OCI-LY1 (cell line): ENCODE measurements around the gene USH2A.

Source experiments
- H2AFZ ChIP-seq: fragments of 200-600 bp; sonication (generic), shearing (Covaris generic); 2 replicates; pipeline ENCODE4 v1.6.0; 2014; ENCODE audit warnings: antibody characterized with exemption, mild to moderate bottlenecking, low read length
- H3F3A ChIP-seq: fragments of 200-600 bp; sonication (generic), shearing (Covaris generic); 2 replicates; pipeline ENCODE4 v1.6.0; 2014; ENCODE audit warnings: mild to moderate bottlenecking, antibody characterized with exemption, low read length, moderate library complexity; ENCODE audit not compliant: insufficient read depth
- H3K27ac ChIP-seq: fragments of 200-600 bp; sonication (generic); 2 replicates; pipeline ENCODE4 v1.5.1; 2014; ENCODE audit warnings: low read length, mixed run types, mild to moderate bottlenecking, low read depth; ENCODE audit not compliant: poor library complexity, severe bottlenecking
- H3K27me3 ChIP-seq: fragments of 200-600 bp; sonication (generic); 2 replicates; pipeline ENCODE4 v1.6.0; 2014; ENCODE audit warnings: antibody characterized with exemption, mild to moderate bottlenecking, low read length, moderate library complexity; ENCODE audit not compliant: insufficient read depth
- H3K36me3 ChIP-seq: fragments of 200-600 bp; sonication (generic); 2 replicates; pipeline ENCODE4 v1.6.1; 2014; ENCODE audit warnings: mild to moderate bottlenecking, antibody characterized with exemption, low read length, moderate library complexity, mixed read lengths; ENCODE audit not compliant: insufficient read depth
- H3K4me1 ChIP-seq: fragments of 200-600 bp; sonication (generic); 2 replicates; pipeline ENCODE4 v1.5.1; 2014; ENCODE audit warnings: mild to moderate bottlenecking, low read length, moderate library complexity; ENCODE audit not compliant: insufficient read depth, severe bottlenecking
- H3K4me2 ChIP-seq: fragments of 200-600 bp; sonication (generic), shearing (Covaris generic); 2 replicates; pipeline ENCODE4 v1.6.1; 2014; ENCODE audit warnings: low read length
- H3K4me3 ChIP-seq: fragments of 200-600 bp; sonication (generic); 2 replicates; pipeline ENCODE4 v1.5.1; 2014; ENCODE audit warnings: low read length, low read depth, mild to moderate bottlenecking, mixed read lengths; ENCODE audit not compliant: poor library complexity, severe bottlenecking
- H3K79me2 ChIP-seq: fragments of 200-600 bp; shearing (Covaris generic); 2 replicates; pipeline ENCODE4 v1.6.1; 2016; ENCODE audit warnings: mixed run types, low read length, mixed read lengths; ENCODE audit not compliant: insufficient read depth
- H3K9ac ChIP-seq: fragments of 200-600 bp; sonication (generic), shearing (Covaris generic); 2 replicates; pipeline ENCODE4 v1.6.1; 2014; ENCODE audit warnings: mild to moderate bottlenecking, low read length, mixed read lengths
- H3K9me2 ChIP-seq: fragments of 200-600 bp; sonication (generic), shearing (Covaris generic); 2 replicates; pipeline ENCODE4 v1.6.1; 2014; ENCODE audit warnings: low read depth, mild to moderate bottlenecking, low read length, mixed read lengths
- H3K9me3 ChIP-seq: fragments of 200-600 bp; shearing (Covaris generic); 2 replicates; pipeline ENCODE4 v1.6.1; 2014; ENCODE audit warnings: low read length, mixed read lengths
- H4K20me1 ChIP-seq: fragments of 200-600 bp; sonication (generic), shearing (Covaris generic); 2 replicates; pipeline ENCODE4 v1.6.0; 2016; ENCODE audit warnings: mild to moderate bottlenecking, low read length; ENCODE audit not compliant: insufficient read depth
- EZH2 ChIP-seq: fragments of 200-600 bp; sonication (generic), shearing (Covaris generic); IDR thresholded peaks from 2 replicates; pipeline ENCODE4 v1.8.0; 2017; ENCODE audit warnings: borderline replicate concordance, mixed run types, mild to moderate bottlenecking, antibody characterized with exemption, low read length, moderate library complexity, mixed read lengths
- TF ChIP-seq, protein P1 (sequence below): fragments of 200-600 bp; sonication (generic), shearing (Covaris generic); IDR thresholded peaks from 2 replicates; pipeline ENCODE4 v1.5.1; 2017; ENCODE audit warnings: mild to moderate bottlenecking, antibody characterized with exemption, low read length, moderate library complexity, mixed read lengths

The USH2A gene

DNA sequence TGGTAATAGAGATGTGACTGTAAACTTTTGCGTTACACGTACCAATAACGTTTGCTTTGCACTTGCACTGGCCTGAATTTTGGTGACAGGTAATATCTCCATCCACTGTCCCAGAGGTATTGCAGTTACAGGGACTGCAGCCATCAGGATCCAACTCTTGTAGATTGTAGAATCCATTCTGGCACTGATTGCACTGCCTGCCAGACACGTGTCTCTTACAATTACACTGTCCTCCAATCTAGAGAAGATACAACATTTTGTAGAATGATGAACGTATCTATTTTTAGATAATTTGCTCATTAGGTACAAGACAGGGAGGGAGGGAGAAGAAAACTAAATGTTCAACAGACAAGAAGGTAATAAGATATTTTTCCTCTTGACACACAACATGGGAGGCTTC, 172.4 kb downstream of the USH2A start:
- Histone ChIP-seq H4K20me1 (no peaks in the 10 kb centered on the region), H3K4me2 (no peak overlapping the region), H3F3A (no peaks in the 10 kb centered on the region), H3K27ac (no peak overlapping the region), H2AFZ (no peak overlapping the region), H3K9me2 (no peaks in the 10 kb centered on the region), H3K9ac (no peak overlapping the region), H3K4me1 (no peaks in the 10 kb centered on the region), H3K36me3 (no peaks in the 10 kb centered on the region), H3K9me3 (no peaks in the 10 kb centered on the region), H3K27me3 (no peaks in the 10 kb centered on the region), H3K79me2 (no peaks in the 10 kb centered on the region), H3K4me3 (no peak overlapping the region)
- TF ChIP-seq EZH2, result no peak
- TF ChIP-seq, protein P1, sequence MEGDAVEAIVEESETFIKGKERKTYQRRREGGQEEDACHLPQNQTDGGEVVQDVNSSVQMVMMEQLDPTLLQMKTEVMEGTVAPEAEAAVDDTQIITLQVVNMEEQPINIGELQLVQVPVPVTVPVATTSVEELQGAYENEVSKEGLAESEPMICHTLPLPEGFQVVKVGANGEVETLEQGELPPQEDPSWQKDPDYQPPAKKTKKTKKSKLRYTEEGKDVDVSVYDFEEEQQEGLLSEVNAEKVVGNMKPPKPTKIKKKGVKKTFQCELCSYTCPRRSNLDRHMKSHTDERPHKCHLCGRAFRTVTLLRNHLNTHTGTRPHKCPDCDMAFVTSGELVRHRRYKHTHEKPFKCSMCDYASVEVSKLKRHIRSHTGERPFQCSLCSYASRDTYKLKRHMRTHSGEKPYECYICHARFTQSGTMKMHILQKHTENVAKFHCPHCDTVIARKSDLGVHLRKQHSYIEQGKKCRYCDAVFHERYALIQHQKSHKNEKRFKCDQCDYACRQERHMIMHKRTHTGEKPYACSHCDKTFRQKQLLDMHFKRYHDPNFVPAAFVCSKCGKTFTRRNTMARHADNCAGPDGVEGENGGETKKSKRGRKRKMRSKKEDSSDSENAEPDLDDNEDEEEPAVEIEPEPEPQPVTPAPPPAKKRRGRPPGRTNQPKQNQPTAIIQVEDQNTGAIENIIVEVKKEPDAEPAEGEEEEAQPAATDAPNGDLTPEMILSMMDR, result no peak

DNA sequence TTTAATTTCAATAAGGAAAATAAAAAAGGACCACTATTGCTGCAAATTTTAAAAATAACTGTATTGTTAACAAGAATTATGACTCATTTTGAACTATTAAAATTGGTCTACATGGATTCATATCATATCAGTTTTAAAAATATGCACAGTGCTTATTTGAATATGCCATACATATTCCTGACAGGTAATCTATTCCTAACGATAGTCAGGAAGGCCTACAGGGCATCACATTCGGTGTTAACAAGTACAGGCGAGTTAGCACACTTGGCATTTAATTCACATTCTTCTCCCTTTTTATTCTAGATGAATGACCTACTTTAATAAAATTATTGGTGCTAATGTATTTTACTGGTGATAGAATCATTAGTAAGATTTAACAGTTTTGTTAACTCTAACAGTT, 174.6 kb downstream of the USH2A start:
- H2AFZ ChIP-seq, result no peak overlapping the region
- no peaks in the 10 kb centered on the region for H3K27me3 ChIP-seq
- H3K36me3 ChIP-seq, result no peaks in the 10 kb centered on the region
- no peaks in the 10 kb centered on the region for H3K79me2 ChIP-seq
- H3K4me1 ChIP-seq, result no peaks in the 10 kb centered on the region
- TF ChIP-seq EZH2, result no peak
- TF ChIP-seq, protein P1, result no peak
- H3K9me2 ChIP-seq, result no peaks in the 10 kb centered on the region
- no peak overlapping the region for H3K4me3 ChIP-seq
- H4K20me1 ChIP-seq, result no peaks in the 10 kb centered on the region
- H3K27ac ChIP-seq, result no peak overlapping the region
- H3K4me2 ChIP-seq, result no peak overlapping the region
- H3K9ac ChIP-seq, result no peak overlapping the region
- no peaks in the 10 kb centered on the region for H3K9me3 ChIP-seq
- H3F3A ChIP-seq, result no peaks in the 10 kb centered on the region

DNA sequence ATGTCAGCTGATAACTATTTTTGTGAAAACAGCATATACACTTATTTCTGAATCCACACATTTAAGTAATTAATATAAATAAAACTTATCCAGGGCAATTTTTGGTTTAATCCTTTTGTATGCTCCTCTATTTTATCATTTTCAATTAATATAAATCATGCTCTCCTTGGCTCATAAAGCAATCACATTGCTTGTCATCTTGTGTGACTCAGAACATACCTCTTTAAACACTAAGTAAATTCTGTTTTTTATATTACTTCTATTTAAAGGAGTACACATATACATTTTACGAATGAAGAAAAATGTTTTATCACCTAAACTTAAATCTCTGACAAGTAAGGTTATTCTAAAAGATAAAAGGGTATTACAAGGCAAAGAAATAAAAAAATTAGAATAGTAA, 175.3 kb downstream of the USH2A start:
- Histone ChIP-seq H3K27ac (no peak overlapping the region), H3F3A (no peaks in the 10 kb centered on the region), H3K9me3 (no peaks in the 10 kb centered on the region), H3K4me2 (no peak overlapping the region), H2AFZ (no peak overlapping the region), H3K36me3 (no peaks in the 10 kb centered on the region), H4K20me1 (no peaks in the 10 kb centered on the region), H3K79me2 (no peaks in the 10 kb centered on the region), H3K9ac (no peak overlapping the region), H3K27me3 (no peaks in the 10 kb centered on the region), H3K4me3 (no peak overlapping the region), H3K9me2 (no peaks in the 10 kb centered on the region), H3K4me1 (no peaks in the 10 kb centered on the region)
- no peak for TF ChIP-seq EZH2
- TF ChIP-seq, protein P1, result no peak
